Dermis lymphatic vessel endothelial cell (primary cell): ENCODE results near the gene SERPINE2. TPM values are rescaled to one million over a fixed set of nuclear protein-coding genes. Genes with fewer than 3 reads are reported as not detected.

Experiments used
- total RNA-seq: library from RNA; depleted of rRNA; stranded (reverse); fragments of >200 nt; gene quantifications from 2 replicates; pipeline ENCODE4 v1.2.1, GENCODE V29; 2014

Gene SERPINE2
- total RNA-seq = 2.2 and 2.4 TPM in 2 replicates

GRCh38 chr2:224039080-224039769, at the start of gene SERPINE2:
Gene SERPINE2, minus strand, starts transcription at chr2:224039286. Its CDS starts 37,386 bp downstream, at chr2:224001900.

GRCh38 chr2:223957092-223957851, 81.8 kb downstream of the SERPINE2 start, which contains the start of gene MRPL44:
Gene MRPL44, plus strand, starts transcription at chr2:223957463. Its CDS starts 10 bp downstream, at chr2:223957473.

DNA sequence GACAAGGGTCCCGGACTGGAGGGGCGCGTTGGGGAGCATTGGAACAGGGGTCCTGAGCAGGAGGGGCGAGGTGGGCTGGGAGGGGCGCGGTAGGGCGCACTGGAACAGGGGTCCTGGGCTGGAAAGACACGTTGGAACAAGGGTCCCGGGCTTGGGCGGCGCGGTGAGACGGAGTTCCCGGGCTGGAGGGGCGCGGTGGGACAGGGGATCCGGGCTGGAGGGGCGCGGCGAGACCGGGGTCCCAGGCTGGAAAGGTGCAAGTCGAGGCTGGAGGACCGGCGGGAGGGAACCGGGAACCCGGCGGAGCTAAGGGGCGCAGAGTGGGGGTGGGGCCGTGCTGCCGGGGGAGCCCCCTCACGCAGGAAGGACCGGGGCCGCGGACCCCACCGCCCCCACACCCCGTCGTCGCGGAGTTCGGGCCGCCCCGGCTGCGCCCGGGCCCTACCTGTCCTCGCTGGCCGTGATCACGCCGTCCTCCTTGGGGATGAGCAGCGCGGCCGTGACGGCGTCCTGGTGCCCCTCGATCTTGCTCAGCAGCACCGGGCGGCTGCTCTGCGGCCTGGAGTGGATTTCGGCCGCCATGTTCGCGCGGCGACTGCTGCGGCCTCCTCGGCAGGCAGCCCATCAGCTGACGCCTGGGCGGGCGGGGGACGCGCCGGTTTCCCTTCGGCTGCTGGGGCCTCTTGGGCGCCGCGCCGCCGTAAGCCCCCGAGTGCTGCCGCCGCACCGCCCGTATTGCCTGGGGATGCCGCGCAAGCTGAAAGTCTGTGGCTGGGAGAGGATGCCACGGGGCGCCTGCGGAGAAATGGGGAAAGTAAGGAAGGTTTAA, 94.2 kb downstream of the SERPINE2 start, which contains the start of gene WDFY1:
TSS of gene WDFY1 (minus strand) at position 633 of the 829 bp plus-strand sequence. CDS start at position 582, 51 bp downstream.

Other genes starting within 250 kb of the SERPINE2 start
- gene AP1S3, start 201.7 kb downstream of the SERPINE2 start, total RNA-seq = 0.65 and 0.95 TPM in 2 replicates
- gene WDFY1, start 94.0 kb downstream of the SERPINE2 start, total RNA-seq = 91.8 and 95.7 TPM in 2 replicates
- gene MRPL44, start 81.8 kb downstream of the SERPINE2 start, total RNA-seq = 24.8 and 31.4 TPM in 2 replicates